Liver (tissue), 9 donors: ENCODE measurements around the gene SPTBN4. TPM values are rescaled to one million over a fixed set of nuclear protein-coding genes. Genes with fewer than 3 reads are reported as not detected.

Experiments used
- DNase-seq: peaks from one replicate; pipeline ENCODE4 v3.0.0-alpha.2; 2017; ENCODE audit warnings: low spot score
- H3K27ac ChIP-seq, 2 donors: one replicate each; pipeline ENCODE4 v1.7.0; 2013; ENCODE audit warnings: inconsistent platforms in 2 of 2, low read length in 2 of 2, control low read depth in 1 of 2, low read depth in 1 of 2, mild to moderate bottlenecking in 1 of 2
- H3K27me3 ChIP-seq, 4 donors: one replicate each; pipeline versions ENCODE4 v1.6.1 to v1.7.0; 2013; ENCODE audit warnings: low read length in 3 of 4, inconsistent platforms in 1 of 4, mild to moderate bottlenecking in 1 of 4, moderate library complexity in 1 of 4; ENCODE audit not compliant: control insufficient read depth in 4 of 4, insufficient read depth in 4 of 4
- H3K36me3 ChIP-seq, 4 donors: one replicate each; pipeline versions ENCODE4 v1.6.1 to v1.7.0; 2013; ENCODE audit warnings: low read length in 3 of 4, mild to moderate bottlenecking in 3 of 4, low read depth in 1 of 4, moderate library complexity in 1 of 4; ENCODE audit not compliant: control insufficient read depth in 4 of 4, insufficient read depth in 3 of 4
- H3K4me1 ChIP-seq, 4 donors: one replicate each; pipeline versions ENCODE4 v1.6.1 to v1.7.0; 2013; ENCODE audit warnings: low read length in 3 of 4, mild to moderate bottlenecking in 3 of 4, moderate library complexity in 1 of 4; ENCODE audit not compliant: control insufficient read depth in 4 of 4, insufficient read depth in 4 of 4
- H3K4me3 ChIP-seq, 3 donors: one replicate each; pipeline versions ENCODE4 v1.6.1 to v1.7.0; 2013; ENCODE audit warnings: low read length in 3 of 3, control low read depth in 1 of 3, low read depth in 1 of 3, mild to moderate bottlenecking in 1 of 3
- H3K9ac ChIP-seq, 2 donors: one replicate each; pipeline ENCODE4 v1.7.0; 2013; ENCODE audit warnings: low read length in 2 of 2, mild to moderate bottlenecking in 2 of 2, moderate library complexity in 2 of 2, control low read depth in 1 of 2, low read depth in 1 of 2
- H3K9me3 ChIP-seq, 4 donors: one replicate each; pipeline versions ENCODE4 v1.6.1 to v1.7.0; 2013; ENCODE audit warnings: low read length in 3 of 4; ENCODE audit not compliant: control insufficient read depth in 4 of 4
- ATF3 ChIP-seq: IDR thresholded peaks from 2 replicates; pipeline ENCODE4 v1.6.1; 2016; ENCODE audit warnings: antibody characterized with exemption
- CTCF ChIP-seq: fragments of 150-350 bp; IDR thresholded peaks from 2 replicates; pipeline ENCODE4 v1.5.1; 2017; ENCODE audit warnings: improper control_type of control experiment, low read depth, low read length; ENCODE audit not compliant: missing input control
- EGR1 ChIP-seq, 2 donors: IDR thresholded peaks; 2 replicates each; pipeline ENCODE4 v1.6.1; 2016 to 2018; ENCODE audit warnings: antibody characterized with exemption in 2 of 2, low read depth in 2 of 2
- FOXA1 ChIP-seq: IDR thresholded peaks from 2 replicates; pipeline ENCODE4 v1.6.1; 2016; ENCODE audit warnings: antibody characterized with exemption
- FOXA2 ChIP-seq: IDR thresholded peaks from 2 replicates; pipeline ENCODE4 v1.6.1; 2016; ENCODE audit warnings: antibody characterized with exemption
- GABPA ChIP-seq, 2 donors: IDR thresholded peaks in 1 of 2; conservative IDR thresholded peaks in 1 of 2; 2 replicates each; pipeline ENCODE4 v1.6.1; 2016; ENCODE audit warnings: antibody characterized with exemption in 2 of 2, mild to moderate bottlenecking in 1 of 2, moderate library complexity in 1 of 2
- HNF4A ChIP-seq, 2 donors: conservative IDR thresholded peaks; 2 replicates each; pipeline ENCODE4 v1.6.1; 2016; ENCODE audit warnings: antibody characterized with exemption in 2 of 2, mild to moderate bottlenecking in 2 of 2
- MAX ChIP-seq: IDR thresholded peaks from 2 replicates; pipeline ENCODE4 v1.6.1; 2016; ENCODE audit warnings: antibody characterized with exemption
- NR2F2 ChIP-seq: IDR thresholded peaks from 2 replicates; pipeline ENCODE4 v1.6.1; 2016; ENCODE audit warnings: antibody characterized with exemption
- SP1 ChIP-seq: IDR thresholded peaks from 2 replicates; pipeline ENCODE4 v1.6.1; 2018; ENCODE audit warnings: antibody characterized with exemption, mild to moderate bottlenecking
- TAF1 ChIP-seq: conservative IDR thresholded peaks from 2 replicates; pipeline ENCODE4 v1.6.1; 2016; ENCODE audit warnings: antibody characterized with exemption, mild to moderate bottlenecking
- YY1 ChIP-seq: IDR thresholded peaks from 2 replicates; pipeline ENCODE4 v1.6.1; 2016; ENCODE audit warnings: antibody characterized with exemption, mild to moderate bottlenecking
- ZBTB33 ChIP-seq: IDR thresholded peaks from 2 replicates; pipeline ENCODE4 v1.6.1; 2016; ENCODE audit warnings: antibody characterized with exemption
- WGBS: extraction: QIAGEN DNeasy Blood & Tissue Kit; methylation state at CpG from one replicate; pipeline ENCODE4 v1.1.7; 2013; 5-methylcytosine and 5-hydroxymethylcytosine counted together
- polyA plus RNA-seq, 2 donors: library from polyadenylated mRNA; stranded (reverse) in 1 of 2; unstranded in 1 of 2; fragments of 200-250 nt in 1 of 2; fragments of >200 nt in 1 of 2; fragmentation: Nextera tagmentation in 1 of 2; extraction: Ambion mirVana in 1 of 2; gene quantifications; one replicate each; pipeline versions ENCODE4 v1.2.1 to v1.2.3, GENCODE V29; 2013 to 2015
- total RNA-seq, 2 donors: library from RNA; depleted of rRNA; stranded (reverse); fragments of >200 nt; gene quantifications; one replicate each; pipeline ENCODE4 v1.2.3, GENCODE V29; 2014
- TF ChIP-seq, protein P1 (sequence below): IDR thresholded peaks from 2 replicates; pipeline ENCODE4 v1.6.1; 2016; ENCODE audit warnings: antibody characterized with exemption, mild to moderate bottlenecking
- donor health status: healthy.
- donor health status: healthy.
- donor health status: healthy.
- donor health status: healthy.
- donor health status: healthy.

The SPTBN4 gene
- total and polyA plus RNA-seq, 4 donors = 0.13 to 1.1 (median 0.62) TPM

DNA sequence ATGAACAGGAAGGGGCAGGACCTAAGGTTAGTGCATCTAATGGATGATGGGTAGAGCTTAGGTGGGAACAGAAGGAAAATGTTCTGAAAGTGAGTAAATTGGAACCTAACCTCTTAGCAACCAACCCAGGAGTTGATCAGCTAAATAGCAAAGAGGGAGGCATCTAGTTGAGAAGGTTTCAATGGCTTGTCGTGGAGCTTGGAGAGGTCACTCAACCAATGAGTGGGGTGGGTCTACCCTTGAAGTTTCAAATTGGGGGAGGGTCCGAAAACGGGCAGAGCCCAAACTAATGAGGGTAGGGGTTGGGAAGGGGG lies 104.2 kb downstream of the SPTBN4 start:
- DNase-seq = no peak
- peaks cover 0 to 4% (median under 1%) of the 10 kb centered on the region in 4 donors for H3K27me3 ChIP-seq
- no peaks in the 10 kb centered on the region for H3K9me3 ChIP-seq
- no peak overlapping the region for H3K4me3 ChIP-seq
- no peak for TF ChIP-seq CTCF
- no peaks in the 10 kb centered on the region for H3K36me3 ChIP-seq
- no peak overlapping the region for H3K9ac ChIP-seq
- peaks cover 2 to 7% (median 3%) of the 10 kb centered on the region in 4 donors for H3K4me1 ChIP-seq
- H3K27ac ChIP-seq = no peak overlapping the region
- 36% methylated on average over 3 of the region's 3 CpGs for WGBS

- Histone ChIP-seq H3K27me3 (peaks cover 0 to under 1% (median 0%) of the 10 kb centered on the region in 4 donors), H3K9ac (no peak overlapping the region), H3K4me1 (peaks cover 2 to 10% (median 3%) of the 10 kb centered on the region in 4 donors), H3K27ac (no peak overlapping the region), H3K9me3 (no peaks in the 10 kb centered on the region), H3K4me3 (no peak overlapping the region), H3K36me3 (no peaks in the 10 kb centered on the region)
- DNase-seq = no peak
- TF ChIP-seq ZBTB33 (no peak), SP1 (no peak), FOXA2 (no peak), TAF1 (no peak), MAX (no peak), FOXA1 (no peak), EGR1 (IDR thresholded peaks at IDR 0.05; ENCODE audit: low read depth in 2 of 2) (no peak), YY1 (no peak), NR2F2 (no peak), HNF4A (conservative IDR thresholded peaks at IDR 0.05) (no peak), CTCF (no peak)
- WGBS = 89% methylated on average over 10 of the region's 10 CpGs
Observed at GRCh38 chr19:40571831-40572495, 105.2 kb downstream of the SPTBN4 start.

DNA sequence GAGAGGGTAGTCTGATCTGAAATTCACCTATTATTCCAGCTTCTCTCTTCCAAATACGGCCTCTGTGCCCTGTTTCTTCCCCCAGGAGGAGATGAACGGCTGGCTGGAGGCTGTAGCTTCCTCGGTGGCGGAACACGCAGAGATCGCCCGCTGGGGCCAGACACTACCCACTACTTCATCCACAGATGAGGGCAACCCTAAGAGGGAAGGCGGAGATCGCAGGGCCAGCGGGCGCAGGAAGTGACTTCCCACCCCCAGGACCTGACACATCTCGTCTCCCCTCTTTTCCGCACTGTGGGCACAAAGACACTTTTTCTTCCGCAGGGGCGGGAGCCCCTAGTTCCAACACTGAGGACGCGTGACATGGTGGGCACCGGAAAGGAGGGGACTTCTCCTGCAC lies 108.5 kb downstream of the SPTBN4 start:
- Histone ChIP-seq H3K9me3 (no peaks in the 10 kb centered on the region), H3K4me1 (peaks cover 3 to 9% (median 6%) of the 10 kb centered on the region in 4 donors), H3K36me3 (peaks cover 0 to 1% (median 0%) of the 10 kb centered on the region in 4 donors), H3K27me3 (no peaks in the 10 kb centered on the region), H3K9ac (no peak overlapping the region), H3K4me3 (no peak overlapping the region), H3K27ac (no peak overlapping the region)
- TF ChIP-seq, protein P1, sequence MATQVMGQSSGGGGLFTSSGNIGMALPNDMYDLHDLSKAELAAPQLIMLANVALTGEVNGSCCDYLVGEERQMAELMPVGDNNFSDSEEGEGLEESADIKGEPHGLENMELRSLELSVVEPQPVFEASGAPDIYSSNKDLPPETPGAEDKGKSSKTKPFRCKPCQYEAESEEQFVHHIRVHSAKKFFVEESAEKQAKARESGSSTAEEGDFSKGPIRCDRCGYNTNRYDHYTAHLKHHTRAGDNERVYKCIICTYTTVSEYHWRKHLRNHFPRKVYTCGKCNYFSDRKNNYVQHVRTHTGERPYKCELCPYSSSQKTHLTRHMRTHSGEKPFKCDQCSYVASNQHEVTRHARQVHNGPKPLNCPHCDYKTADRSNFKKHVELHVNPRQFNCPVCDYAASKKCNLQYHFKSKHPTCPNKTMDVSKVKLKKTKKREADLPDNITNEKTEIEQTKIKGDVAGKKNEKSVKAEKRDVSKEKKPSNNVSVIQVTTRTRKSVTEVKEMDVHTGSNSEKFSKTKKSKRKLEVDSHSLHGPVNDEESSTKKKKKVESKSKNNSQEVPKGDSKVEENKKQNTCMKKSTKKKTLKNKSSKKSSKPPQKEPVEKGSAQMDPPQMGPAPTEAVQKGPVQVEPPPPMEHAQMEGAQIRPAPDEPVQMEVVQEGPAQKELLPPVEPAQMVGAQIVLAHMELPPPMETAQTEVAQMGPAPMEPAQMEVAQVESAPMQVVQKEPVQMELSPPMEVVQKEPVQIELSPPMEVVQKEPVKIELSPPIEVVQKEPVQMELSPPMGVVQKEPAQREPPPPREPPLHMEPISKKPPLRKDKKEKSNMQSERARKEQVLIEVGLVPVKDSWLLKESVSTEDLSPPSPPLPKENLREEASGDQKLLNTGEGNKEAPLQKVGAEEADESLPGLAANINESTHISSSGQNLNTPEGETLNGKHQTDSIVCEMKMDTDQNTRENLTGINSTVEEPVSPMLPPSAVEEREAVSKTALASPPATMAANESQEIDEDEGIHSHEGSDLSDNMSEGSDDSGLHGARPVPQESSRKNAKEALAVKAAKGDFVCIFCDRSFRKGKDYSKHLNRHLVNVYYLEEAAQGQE = no peak
- TF ChIP-seq GABPA (IDR thresholded peaks at IDR 0.05 in 1 of 2, conservative IDR thresholded peaks at IDR 0.05 in 1 of 2) (no peak), ZBTB33 (no peak), ATF3 (no peak), FOXA1 (no peak)
- no peak for DNase-seq
- 78% methylated on average over 18 of the region's 18 CpGs for WGBS
